Stimulated activated CD8-positive, alpha-beta memory T cell treated with anti-CD3 and anti-CD28 coated beads, Interleukin-15, amount 100 ng/mL, for 4 hours (primary cell): ENCODE measurements around the gene TUBB1.

Source experiments
- DNase-seq, 2 donors: peaks; one replicate each; pipeline ENCODE4 v3.0.0-alpha.2; 2020; ENCODE audit warnings: low read depth in 2 of 2

TUBB1 gene

GRCh38 chr20:58989196-58989595 is 30.0 kb upstream of the TUBB1 start:
- no peak for DNase-seq

- DNase-seq: no peak
Measured at GRCh38 chr20:58990651-58991445, 28.4 kb upstream of the TUBB1 start.

GRCh38 chr20:58991715-58992114 is 27.5 kb upstream of the TUBB1 start:
- no peak for DNase-seq

- DNase-seq: no peak
Measured at GRCh38 chr20:58992911-58993310, 26.3 kb upstream of the TUBB1 start.

GRCh38 chr20:58993332-58994248 is 25.6 kb upstream of the TUBB1 start:
- no peak for DNase-seq

- DNase-seq: no peak
Measured at GRCh38 chr20:58994390-58995159, 24.7 kb upstream of the TUBB1 start.

GRCh38 chr20:58995461-58996225 is 23.6 kb upstream of the TUBB1 start:
- no peak for DNase-seq

GRCh38 chr20:58996226-58996611 is 23.0 kb upstream of the TUBB1 start:
- DNase-seq: no peak

- DNase-seq: no peak
Measured at GRCh38 chr20:58997141-58997770, 22.0 kb upstream of the TUBB1 start.

- no peak for DNase-seq
Measured at GRCh38 chr20:58998656-58999055, 20.6 kb upstream of the TUBB1 start.

- no peak for DNase-seq
Measured at GRCh38 chr20:59000326-59000725, 18.9 kb upstream of the TUBB1 start.

GRCh38 chr20:59001068-59001448 is 18.2 kb upstream of the TUBB1 start:
- DNase-seq: no peak

- no peak for DNase-seq
Measured at GRCh38 chr20:59001449-59002171, 17.6 kb upstream of the TUBB1 start.

GRCh38 chr20:59002388-59002787 is 16.8 kb upstream of the TUBB1 start:
- DNase-seq: no peak

- no peak for DNase-seq
Measured at GRCh38 chr20:59002874-59003399, 16.3 kb upstream of the TUBB1 start.

GRCh38 chr20:59003836-59004492 is 15.3 kb upstream of the TUBB1 start:
- DNase-seq: no peak

- DNase-seq: no peak
Measured at GRCh38 chr20:59004493-59004762, 14.8 kb upstream of the TUBB1 start.

- no peak for DNase-seq
Measured at GRCh38 chr20:59004763-59005522, 14.3 kb upstream of the TUBB1 start.
